Keratinocyte (primary cell): ENCODE data around the gene LHFPL6. TPM values are rescaled to one million over a fixed set of nuclear protein-coding genes. Genes with fewer than 3 reads are reported as not detected.

ENCODE experiments used
- DNase-seq: peaks from one replicate; pipeline ENCODE4 v3.0.0-alpha.2; 2011; ENCODE audit warnings: low read depth, missing footprints, low spot score
- FAIRE-seq: peaks from 2 replicates; lab custom pipeline; 2011; peaks lifted over from hg19 to GRCh38; lab: Jason Lieb, UNC
- H2AFZ ChIP-seq: 2 replicates; pipeline ENCODE4 v1.6.0; 2012; ENCODE audit warnings: low read length, control low read depth, inconsistent platforms; ENCODE audit not compliant: control insufficient read depth
- H3K27ac ChIP-seq: 2 replicates; pipeline ENCODE4 v1.5.1; 2011; ENCODE audit warnings: low read length; ENCODE audit not compliant: control insufficient read depth, insufficient read depth
- H3K27me3 ChIP-seq: 3 replicates; pipeline ENCODE4 v1.6.0; 2011; ENCODE audit warnings: low read length; ENCODE audit not compliant: control insufficient read depth, insufficient read depth; ENCODE audit errors: extremely low read depth
- H3K36me3 ChIP-seq, 2 experiments: 2 replicates in 1 of 2; 3 replicates in 1 of 2; pipeline ENCODE4 v1.5.1; 2011; ENCODE audit warnings: low read length in 2 of 2, mild to moderate bottlenecking in 1 of 2; ENCODE audit not compliant: control insufficient read depth in 2 of 2, insufficient read depth in 2 of 2; ENCODE audit errors: extremely low read depth in 1 of 2
- H3K4me1 ChIP-seq: 3 replicates; pipeline ENCODE4 v1.5.1; 2011; ENCODE audit warnings: low read length; ENCODE audit not compliant: control insufficient read depth, insufficient read depth; ENCODE audit errors: extremely low read depth
- H3K4me2 ChIP-seq: 3 replicates; pipeline ENCODE4 v1.6.0; 2011; ENCODE audit warnings: low read depth, low read length; ENCODE audit not compliant: control insufficient read depth, insufficient read depth; ENCODE audit errors: extremely low read depth
- H3K4me3 ChIP-seq, 3 experiments: fragments of 200-600 bp in 1 of 3; sonication (generic) in 1 of 3; 2 replicates in 2 of 3; 3 replicates in 1 of 3; pipeline ENCODE4 v1.5.1; 2011 to 2016; ENCODE audit warnings: low read length in 3 of 3, mild to moderate bottlenecking in 3 of 3, control low read depth in 2 of 3, inconsistent platforms in 1 of 3, low read depth in 1 of 3, mixed read lengths in 1 of 3, mixed run types in 1 of 3, moderate library complexity in 1 of 3; ENCODE audit not compliant: control insufficient read depth in 2 of 3, insufficient read depth in 2 of 3; ENCODE audit errors: extremely low read depth in 1 of 3
- H3K79me2 ChIP-seq: 2 replicates; pipeline ENCODE4 v1.6.0; 2012; ENCODE audit warnings: low read length; ENCODE audit not compliant: control insufficient read depth, insufficient read depth
- H3K9ac ChIP-seq: 3 replicates; pipeline ENCODE4 v1.6.0; 2011; ENCODE audit warnings: low read length; ENCODE audit not compliant: control insufficient read depth, insufficient read depth; ENCODE audit errors: extremely low read depth
- H3K9me1 ChIP-seq: 3 replicates; pipeline ENCODE4 v1.6.0; 2011; ENCODE audit warnings: low read length; ENCODE audit not compliant: control insufficient read depth, insufficient read depth; ENCODE audit errors: extremely low read depth
- H3K9me3 ChIP-seq: 2 replicates; pipeline ENCODE4 v1.5.1; 2012; ENCODE audit warnings: low read depth, low read length; ENCODE audit not compliant: control insufficient read depth
- H4K20me1 ChIP-seq: 3 replicates; pipeline ENCODE4 v1.6.0; 2011; ENCODE audit warnings: low read length; ENCODE audit not compliant: control insufficient read depth, insufficient read depth; ENCODE audit errors: extremely low read depth
- EZH2 ChIP-seq: IDR thresholded peaks from one replicate; pipeline ENCODE4 v1.6.1; 2012; ENCODE audit warnings: inconsistent platforms, mild to moderate bottlenecking, low read length, moderate library complexity
- dilution Hi-C: fragments of 300-500 bp; cut with MboI; formaldehyde crosslinking; loops from one replicate; pipeline ENCODE4 v1.7.0; 2020; ENCODE audit warnings: low sequenced_read_pairs; ENCODE audit not compliant: extremely low pct_ligation_motif_present
- polyA plus RNA-seq, 5 experiments: library from polyadenylated mRNA; depleted of rRNA in 3 of 5; stranded (reverse) in 3 of 5; stranded (forward) in 1 of 5; unstranded in 1 of 5; fragments of >200 nt; gene quantifications; 1 replicate in 1 of 5; 2 replicates in 3 of 5; 3 replicates in 1 of 5; pipeline versions ENCODE4 v1.2.1 to v1.2.3, GENCODE V29; 2011 to 2012; ENCODE audit warnings: missing spikeins in 2 of 5, low read depth in 1 of 5, low replicate concordance in 1 of 5
- TF ChIP-seq, protein P1 (sequence below), 3 experiments: IDR thresholded peaks in 1 of 3; conservative IDR thresholded peaks in 1 of 3; optimal IDR thresholded peaks in 1 of 3; 2 replicates in 2 of 3; 3 replicates in 1 of 3; pipeline versions ENCODE3 to v1.5.1; 2011; ENCODE audit warnings: low read length in 3 of 3, mild to moderate bottlenecking in 3 of 3, moderate library complexity in 2 of 3, control low read depth in 1 of 3, inconsistent platforms in 1 of 3; ENCODE audit not compliant: insufficient read depth in 2 of 3; ENCODE audit errors: extremely low read depth in 1 of 3

Gene LHFPL6
- polyA plus RNA-seq, 1 donor (not counting 4 experiments of a cell fraction or from before 2014, with no cell fraction given) = 15.8 TPM

- no peak for DNase-seq
- no peak for FAIRE-seq
- H3K4me1 ChIP-seq = peaks cover 6% of the 10 kb centered on the region
Observed at GRCh38 chr13:39542361-39542760, 60.6 kb downstream of the LHFPL6 start.

DNA sequence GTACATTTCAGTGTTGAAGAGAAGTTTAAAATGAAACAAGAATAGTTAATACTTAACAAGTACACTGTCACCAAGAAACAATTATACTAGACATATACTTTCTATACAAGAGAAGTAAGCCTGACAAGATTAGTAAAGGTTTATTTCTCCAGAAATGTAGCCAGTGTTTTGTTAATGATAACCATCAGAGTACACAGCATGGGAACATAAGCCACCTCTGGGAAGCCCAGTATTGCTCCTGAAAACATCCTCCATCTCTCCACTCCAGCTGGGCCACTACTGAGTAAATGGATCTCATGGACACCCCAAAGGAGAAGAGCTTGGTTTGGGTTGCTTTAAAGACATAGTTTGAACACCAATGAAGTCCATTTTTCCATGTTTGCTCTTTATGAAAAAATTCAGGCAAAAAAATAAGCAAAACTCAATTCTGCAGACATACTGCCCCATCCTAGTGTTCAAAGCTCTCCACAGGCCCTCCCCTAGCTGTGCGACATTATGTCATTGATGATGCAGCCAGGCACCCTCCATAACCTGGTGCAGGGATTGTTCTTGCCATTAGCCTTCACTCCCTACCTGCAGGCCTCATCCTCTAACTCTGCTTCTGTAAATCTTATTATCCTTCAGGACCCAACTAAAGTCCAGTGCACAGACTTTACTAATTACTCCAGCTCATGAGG lies 61.9 kb downstream of the LHFPL6 start:
- H2AFZ ChIP-seq = no peak overlapping the region
- H3K9me1 ChIP-seq = no peaks in the 10 kb centered on the region
- no peaks in the 10 kb centered on the region for H3K79me2 ChIP-seq
- TF ChIP-seq, protein P1, sequence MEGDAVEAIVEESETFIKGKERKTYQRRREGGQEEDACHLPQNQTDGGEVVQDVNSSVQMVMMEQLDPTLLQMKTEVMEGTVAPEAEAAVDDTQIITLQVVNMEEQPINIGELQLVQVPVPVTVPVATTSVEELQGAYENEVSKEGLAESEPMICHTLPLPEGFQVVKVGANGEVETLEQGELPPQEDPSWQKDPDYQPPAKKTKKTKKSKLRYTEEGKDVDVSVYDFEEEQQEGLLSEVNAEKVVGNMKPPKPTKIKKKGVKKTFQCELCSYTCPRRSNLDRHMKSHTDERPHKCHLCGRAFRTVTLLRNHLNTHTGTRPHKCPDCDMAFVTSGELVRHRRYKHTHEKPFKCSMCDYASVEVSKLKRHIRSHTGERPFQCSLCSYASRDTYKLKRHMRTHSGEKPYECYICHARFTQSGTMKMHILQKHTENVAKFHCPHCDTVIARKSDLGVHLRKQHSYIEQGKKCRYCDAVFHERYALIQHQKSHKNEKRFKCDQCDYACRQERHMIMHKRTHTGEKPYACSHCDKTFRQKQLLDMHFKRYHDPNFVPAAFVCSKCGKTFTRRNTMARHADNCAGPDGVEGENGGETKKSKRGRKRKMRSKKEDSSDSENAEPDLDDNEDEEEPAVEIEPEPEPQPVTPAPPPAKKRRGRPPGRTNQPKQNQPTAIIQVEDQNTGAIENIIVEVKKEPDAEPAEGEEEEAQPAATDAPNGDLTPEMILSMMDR (optimal IDR thresholded peaks at IDR 0.05 in 1 of 3, IDR thresholded peaks at IDR 0.05 in 1 of 3, conservative IDR thresholded peaks at IDR 0.05 in 1 of 3; ENCODE audit: extremely low read depth in 1 of 3, insufficient read depth in 2 of 3, low read length in 3 of 3) = no peak
- no peak for TF ChIP-seq EZH2
- H4K20me1 ChIP-seq = no peaks in the 10 kb centered on the region
- H3K9me3 ChIP-seq = no peaks in the 10 kb centered on the region
- FAIRE-seq (no peak), DNase-seq (no peak)
- no peaks in the 10 kb centered on the region for H3K36me3 ChIP-seq
- no peak overlapping the region for H3K27ac ChIP-seq
- H3K4me1 ChIP-seq = peaks cover 17% of the 10 kb centered on the region
- H3K27me3 ChIP-seq = no peaks in the 10 kb centered on the region
- H3K4me3 ChIP-seq = no peak overlapping the region
- no peak overlapping the region for H3K4me2 ChIP-seq
- H3K9ac ChIP-seq = no peak overlapping the region
- dilution Hi-C loops = no loop called here

More at GRCh38 chr13:39542361-39542760, 60.6 kb downstream of the LHFPL6 start:
- TF ChIP-seq EZH2 = no peak
- TF ChIP-seq, protein P1 (optimal IDR thresholded peaks at IDR 0.05 in 1 of 3, IDR thresholded peaks at IDR 0.05 in 1 of 3, conservative IDR thresholded peaks at IDR 0.05 in 1 of 3; ENCODE audit: extremely low read depth in 1 of 3, insufficient read depth in 2 of 3, low read length in 3 of 3) = no peak
- H3K27me3 ChIP-seq = no peaks in the 10 kb centered on the region
- no peaks in the 10 kb centered on the region for H3K9me3 ChIP-seq
- H3K4me3 ChIP-seq = no peak overlapping the region
- dilution Hi-C loops = no loop called here
- no peak overlapping the region for H2AFZ ChIP-seq
- H3K9ac ChIP-seq = no peak overlapping the region
- H3K9me1 ChIP-seq = no peaks in the 10 kb centered on the region
- H3K36me3 ChIP-seq = no peaks in the 10 kb centered on the region
- H3K4me2 ChIP-seq = no peak overlapping the region
- no peaks in the 10 kb centered on the region for H3K79me2 ChIP-seq
- H4K20me1 ChIP-seq = no peaks in the 10 kb centered on the region
- H3K27ac ChIP-seq = no peak overlapping the region
